GM12873 (cell line): ENCODE data around the gene SS18L1.

Experiments
- CTCF ChIP-seq: IDR thresholded peaks from 2 replicates; pipeline ENCODE4 v1.5.1; 2012; ENCODE audit warnings: low read depth, mild to moderate bottlenecking, moderate library complexity, low read length, control low read depth; ENCODE audit not compliant: insufficient read depth; ENCODE audit errors: missing control alignments

Gene SS18L1

GRCh38 chr20:62121776-62122653 lies 21.6 kb upstream of the SS18L1 start, which contains the start of gene LSM14B:
LSM14B (plus strand) TSS chr20:62122475; CDS start chr20:62122667, 192 bp downstream.
- TF ChIP-seq CTCF: no peak

- no peak for TF ChIP-seq CTCF
Measured at GRCh38 chr20:62122654-62123449, 20.7 kb upstream of the SS18L1 start.

GRCh38 chr20:62123450-62124118 lies 20.0 kb upstream of the SS18L1 start:
- peak; percentile 21 for TF ChIP-seq CTCF

DNA sequence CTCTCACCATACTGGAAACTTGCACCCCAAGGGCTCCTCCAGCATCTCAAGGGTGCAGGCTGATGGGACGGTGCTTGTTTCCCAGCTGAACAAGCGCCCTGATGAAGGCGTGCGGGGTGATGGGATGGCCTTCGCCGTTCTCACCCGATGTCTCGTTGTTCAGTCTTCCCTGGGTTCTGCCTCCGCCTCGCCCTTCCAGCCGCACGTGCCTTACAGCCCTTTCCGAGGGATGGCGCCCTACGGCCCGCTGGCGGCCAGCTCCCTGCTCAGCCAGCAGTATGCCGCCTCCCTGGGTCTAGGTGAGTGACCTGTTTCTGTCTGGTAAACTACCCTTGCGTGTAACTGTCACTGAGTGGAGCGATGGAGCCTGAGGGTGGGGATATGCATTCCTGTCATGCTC lies 17.4 kb upstream of the SS18L1 start:
- TF ChIP-seq CTCF: no peak

DNA sequence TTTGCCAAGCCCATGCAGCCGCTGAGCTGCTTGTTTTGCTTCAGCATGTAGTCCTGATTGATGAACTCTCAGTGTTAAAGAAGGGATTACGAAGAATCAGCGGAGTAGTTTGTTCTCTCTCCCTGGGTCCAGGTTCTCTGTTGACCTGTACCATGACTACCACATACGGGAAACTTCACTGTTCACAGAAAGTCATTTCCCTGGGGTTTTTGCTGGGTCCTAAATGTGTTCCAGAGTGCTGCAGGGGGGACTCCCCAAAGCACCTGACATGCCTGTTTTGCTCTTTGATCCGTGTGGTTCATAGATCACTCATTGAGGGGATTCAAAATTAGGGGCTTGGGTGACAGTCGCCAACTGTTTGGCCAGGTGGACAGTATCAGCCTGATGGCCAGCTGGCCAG lies 15.8 kb upstream of the SS18L1 start:
- no peak for TF ChIP-seq CTCF

DNA sequence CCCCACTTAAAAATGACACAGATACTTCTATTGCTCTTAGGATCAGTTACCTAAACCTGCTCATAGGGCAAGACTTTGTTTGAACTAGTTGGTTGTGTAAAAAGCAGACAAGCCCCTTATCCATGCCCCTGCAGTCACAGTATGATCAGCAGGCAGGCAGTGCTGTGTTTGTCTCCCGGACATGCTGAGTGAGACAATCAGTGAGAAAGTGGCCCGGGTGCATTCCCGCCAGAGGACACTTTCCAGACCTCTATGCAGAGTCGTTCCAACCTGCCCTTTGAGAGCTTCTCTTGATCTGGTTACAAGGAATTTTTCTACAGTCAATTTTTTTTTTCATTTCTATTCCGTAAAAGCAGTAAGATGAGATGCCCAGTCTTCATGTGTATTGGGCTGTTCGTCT lies 15.1 kb upstream of the SS18L1 start:
- TF ChIP-seq CTCF: no peak

DNA sequence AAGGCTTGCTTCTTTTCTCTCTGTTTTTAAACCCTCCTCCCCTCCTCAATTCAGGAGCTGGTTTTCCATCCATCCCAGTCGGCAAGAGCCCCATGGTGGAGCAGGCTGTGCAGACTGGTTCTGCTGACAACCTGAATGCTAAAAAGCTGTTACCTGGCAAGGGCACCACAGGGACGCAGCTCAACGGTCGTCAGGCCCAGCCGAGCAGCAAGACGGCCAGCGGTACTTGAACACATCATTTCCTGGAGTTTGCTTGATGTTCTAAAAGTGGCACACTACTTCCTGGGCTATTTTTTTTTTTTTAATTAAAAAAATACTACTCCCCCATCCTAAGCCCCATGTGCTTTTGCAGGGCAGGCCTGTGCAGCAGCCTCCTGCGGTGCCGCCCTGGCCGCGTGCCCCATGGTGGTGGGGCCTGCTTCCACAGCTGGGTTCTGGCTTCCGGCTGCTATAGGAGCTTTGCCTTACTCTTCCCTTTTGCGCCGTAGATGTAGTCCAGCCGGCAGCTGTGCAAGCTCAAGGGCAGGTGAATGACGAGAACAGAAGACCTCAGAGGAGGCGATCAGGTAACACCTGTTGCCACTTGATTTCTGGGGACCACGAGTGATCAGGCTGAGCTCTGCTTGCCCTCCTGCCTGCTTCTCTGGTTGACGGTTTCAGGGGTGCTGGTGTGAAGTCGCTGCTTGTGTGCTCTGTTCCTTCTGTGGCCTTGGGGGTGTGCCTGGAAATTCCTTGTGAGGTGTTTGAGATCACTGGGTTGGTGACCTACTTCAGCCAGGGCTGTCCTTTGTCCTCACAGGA lies 13.6 kb upstream of the SS18L1 start:
- no peak for TF ChIP-seq CTCF
